GM04504 (cell line): ENCODE measurements around the gene L1CAM.
A peak's percentile ranks its signal among the peaks of the same experiment; 100 is the strongest.

Experiments used
- DNase-seq: peaks from one replicate; pipeline ENCODE4 v3.0.0-alpha.2; 2012; ENCODE audit warnings: low read depth

The L1CAM gene

DNA sequence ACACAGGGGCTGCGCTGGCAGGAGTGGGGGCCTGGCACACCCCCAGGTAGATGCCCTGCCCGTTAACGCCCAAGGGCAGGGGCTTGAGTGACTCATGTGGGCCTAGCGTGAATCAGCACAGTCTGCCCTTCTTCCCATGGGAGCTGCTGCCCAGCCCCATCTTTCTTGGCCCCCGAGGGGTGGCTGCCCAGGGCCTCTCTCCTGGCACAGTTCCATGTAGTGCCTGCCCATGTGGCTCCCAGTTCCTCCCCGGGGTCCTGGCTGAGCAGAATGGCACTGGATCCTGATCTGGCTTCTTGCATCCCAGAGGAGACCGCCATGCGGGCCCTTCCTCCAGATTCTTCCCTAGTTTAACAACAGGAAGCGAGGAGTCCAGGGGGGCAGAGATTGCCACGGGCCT lies 16.4 kb upstream of the L1CAM start:
- no peak for DNase-seq

GRCh38 chrX:153901753-153902140 lies 15.8 kb upstream of the L1CAM start:
- DNase-seq: no peak

- DNase-seq: peak; percentile 66
Measured at GRCh38 chrX:153900831-153901752, 15.1 kb upstream of the L1CAM start.

DNA sequence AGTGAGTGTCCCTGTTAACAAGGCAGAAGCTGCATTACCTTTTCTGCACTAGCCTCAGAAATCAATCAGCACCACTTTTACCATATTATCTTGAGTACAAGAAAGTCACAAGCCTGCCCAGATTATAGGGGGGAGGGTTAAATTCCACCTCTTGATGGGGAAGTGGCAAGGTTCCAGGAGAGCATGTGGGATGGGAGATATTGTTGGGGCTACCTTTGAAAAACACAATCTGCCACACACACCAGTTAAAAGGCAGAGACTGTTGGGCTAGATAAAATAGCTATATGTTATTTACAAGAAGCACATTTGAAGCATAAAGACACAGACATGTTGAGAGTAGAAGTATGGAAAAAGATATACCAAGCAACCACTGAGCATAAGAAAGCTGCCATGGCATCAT lies 11.9 kb upstream of the L1CAM start:
- DNase-seq: no peak

DNA sequence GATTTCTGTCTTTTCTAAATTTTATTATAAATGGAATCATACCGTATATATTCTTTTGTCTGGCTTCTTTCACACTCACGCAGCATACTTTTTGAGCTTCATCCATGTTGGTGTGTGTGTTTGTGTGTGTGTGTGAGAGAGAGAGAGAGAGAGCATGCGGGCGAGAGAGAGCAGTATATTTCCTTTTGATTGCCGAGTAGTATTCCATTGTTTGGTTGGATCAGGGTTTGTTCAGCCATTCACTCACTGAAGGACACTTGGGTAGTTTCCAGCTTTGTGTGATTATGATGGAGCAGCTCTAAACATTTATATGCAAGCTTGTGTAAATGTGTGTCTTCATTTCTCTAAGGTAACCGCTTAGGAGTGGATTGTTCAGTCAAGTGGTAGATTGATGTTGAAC lies 3.1 kb upstream of the L1CAM start:
- no peak for DNase-seq

DNA sequence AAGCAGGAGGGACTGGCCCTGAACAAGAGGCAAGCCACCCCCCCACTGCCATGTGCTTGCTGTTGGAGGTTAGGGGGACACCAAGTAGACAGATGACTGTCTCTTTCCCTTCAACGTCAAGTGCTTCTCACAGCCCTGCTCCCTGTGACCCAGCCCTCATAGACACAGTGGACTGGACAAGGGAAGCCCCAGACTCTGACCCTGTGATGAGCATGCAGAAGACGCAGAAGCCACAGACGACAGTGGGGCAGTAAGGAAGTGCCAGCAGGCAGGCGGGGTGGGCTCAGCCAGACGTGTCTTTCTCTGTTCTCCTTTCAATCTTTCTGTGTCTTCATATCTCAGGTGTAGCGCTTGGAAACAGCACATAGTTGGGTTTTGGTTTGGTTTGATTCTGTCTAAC lies 2.4 kb upstream of the L1CAM start:
- DNase-seq: no peak

- DNase-seq: no peak
Measured at GRCh38 chrX:153887385-153887784, 1.4 kb upstream of the L1CAM start.

- DNase-seq: no peak
Measured at GRCh38 chrX:153886915-153887314, 942 bp upstream of the L1CAM start.

- no peak for DNase-seq
Measured at GRCh38 chrX:153885208-153885787, 675 bp downstream of the L1CAM start.

GRCh38 chrX:153884590-153884989 lies 1.4 kb downstream of the L1CAM start:
- no peak for DNase-seq

- no peak for DNase-seq
Measured at GRCh38 chrX:153884136-153884535, 1.8 kb downstream of the L1CAM start.

- no peak for DNase-seq
Measured at GRCh38 chrX:153883163-153883843, 2.7 kb downstream of the L1CAM start.

DNA sequence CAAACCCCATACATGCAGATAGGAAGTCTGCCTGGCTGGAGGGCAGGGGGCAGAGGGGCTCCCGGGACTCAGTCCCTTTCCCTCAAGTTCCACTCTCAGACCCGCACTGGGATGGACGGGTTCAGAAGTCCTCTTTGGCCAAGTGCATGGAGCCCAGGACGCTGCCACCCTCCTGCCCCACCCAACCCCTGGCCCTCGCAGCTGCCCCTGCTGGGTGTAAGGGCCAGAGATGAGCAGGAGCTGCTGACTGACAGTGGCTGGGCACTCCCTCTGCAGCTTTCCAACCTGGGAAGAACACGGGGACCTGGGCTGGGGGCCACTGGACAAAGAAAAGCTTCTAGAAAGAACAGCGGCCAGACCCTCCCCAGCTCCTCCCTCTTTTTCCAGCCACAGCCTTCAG lies 3.4 kb downstream of the L1CAM start:
- DNase-seq: no peak

DNA sequence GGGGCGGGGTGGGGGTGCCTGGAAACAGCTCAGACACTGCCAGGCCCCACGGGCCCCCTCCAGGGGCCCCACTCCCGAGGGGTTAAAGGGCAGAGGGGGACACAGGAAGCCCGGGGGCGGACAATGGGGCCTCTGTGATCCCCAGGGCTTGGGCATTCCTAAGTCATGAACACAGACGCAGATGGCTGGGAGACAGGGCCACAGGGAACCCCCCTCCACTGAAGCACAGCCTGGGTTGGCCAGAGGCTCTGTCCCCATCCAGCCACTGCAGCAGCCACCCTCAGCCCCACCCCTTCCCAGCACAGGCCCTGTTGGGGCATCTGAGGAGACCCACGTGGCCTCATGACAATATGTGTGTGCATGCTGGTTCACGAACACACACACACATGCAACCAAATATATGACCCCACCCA lies 3.9 kb downstream of the L1CAM start:
- DNase-seq: no peak

DNA sequence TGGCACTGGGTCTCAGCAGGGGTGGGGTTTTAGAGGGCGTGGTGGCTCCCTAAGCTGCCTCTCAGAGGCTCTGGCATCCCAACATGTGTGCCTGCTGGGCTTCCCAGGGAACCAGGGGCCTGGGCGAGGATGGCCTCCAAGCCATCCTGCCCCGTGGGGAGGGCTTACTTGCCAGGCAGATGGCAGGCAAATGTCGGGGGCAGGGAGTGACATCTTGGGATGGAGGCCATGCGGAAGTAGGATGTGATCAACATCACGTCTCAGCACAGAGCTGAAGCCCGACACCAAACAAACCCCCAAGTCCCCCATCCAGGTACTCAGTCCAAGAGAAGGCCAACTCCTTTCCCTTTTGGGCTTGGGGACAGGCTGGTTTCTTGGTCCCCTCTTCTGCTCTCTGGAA lies 4.7 kb downstream of the L1CAM start:
- DNase-seq: no peak

GRCh38 chrX:153880440-153880815 lies 5.5 kb downstream of the L1CAM start:
- DNase-seq: no peak

DNA sequence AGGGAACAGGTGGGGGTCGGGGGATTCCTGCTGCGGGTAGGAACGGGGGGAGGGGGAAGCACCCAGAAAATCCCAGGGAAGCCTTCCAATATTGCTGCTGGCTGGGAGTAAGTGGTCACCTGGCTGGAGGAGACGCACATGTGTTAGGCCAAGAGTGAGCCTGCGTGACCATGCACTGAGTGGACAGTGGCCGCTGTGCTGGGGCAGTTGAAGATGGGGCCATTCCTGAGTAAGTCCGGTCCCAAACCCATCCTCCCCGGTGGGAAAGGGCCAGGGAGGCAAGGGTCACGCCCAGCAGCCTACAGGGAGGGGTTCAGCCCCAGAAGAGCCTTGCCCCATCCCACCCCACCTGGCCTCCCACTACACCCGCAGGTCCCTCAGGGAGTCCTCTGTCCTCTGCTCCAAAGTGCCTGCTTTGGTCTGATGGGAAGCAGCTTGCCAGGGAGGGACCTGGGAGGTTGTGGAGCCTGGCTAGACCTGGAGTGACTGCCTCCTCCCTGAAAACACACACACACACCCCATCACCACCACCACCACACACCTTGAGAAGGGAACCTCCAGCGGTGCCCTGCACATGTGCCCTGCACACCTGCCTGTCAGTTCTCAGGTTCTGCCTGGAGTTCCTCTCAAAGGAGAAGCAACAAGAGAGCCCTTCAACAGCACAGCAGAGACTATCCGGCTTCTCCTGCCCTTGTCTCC lies 6.1 kb downstream of the L1CAM start:
- no peak for DNase-seq

- no peak for DNase-seq
Measured at GRCh38 chrX:153878969-153879653, 6.9 kb downstream of the L1CAM start.

DNA sequence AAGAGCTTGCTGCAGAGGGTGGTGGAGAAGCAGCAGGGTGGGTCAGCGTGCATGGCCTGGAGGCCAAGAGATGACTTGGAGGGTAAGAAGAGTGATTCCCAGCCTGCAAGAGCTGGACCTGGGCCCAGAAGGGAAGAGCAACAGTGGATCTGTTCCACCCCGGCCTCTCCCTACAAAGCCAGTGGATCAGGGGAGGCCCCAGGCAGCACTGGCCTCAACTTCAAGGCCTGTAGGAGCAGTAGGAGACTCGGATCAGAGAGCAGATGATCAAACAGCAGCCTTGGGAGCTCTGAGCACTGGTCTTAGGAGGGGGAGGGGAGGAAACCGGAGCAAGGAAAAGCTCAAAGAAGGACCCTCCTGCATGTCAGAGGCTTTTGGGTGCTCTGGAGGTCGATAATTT lies 7.6 kb downstream of the L1CAM start:
- DNase-seq: no peak

- DNase-seq: no peak
Measured at GRCh38 chrX:153877571-153878261, 8.3 kb downstream of the L1CAM start.

- no peak for DNase-seq
Measured at GRCh38 chrX:153876112-153876491, 9.9 kb downstream of the L1CAM start.
